ENCODE results near the gene TBC1D4. TPM values are rescaled to one million over a fixed set of nuclear protein-coding genes. Genes with fewer than 3 reads are reported as not detected.

TBC1D4 gene
- total RNA-seq, 1 donor from 2014 or later: 25.6 TPM

DNA sequence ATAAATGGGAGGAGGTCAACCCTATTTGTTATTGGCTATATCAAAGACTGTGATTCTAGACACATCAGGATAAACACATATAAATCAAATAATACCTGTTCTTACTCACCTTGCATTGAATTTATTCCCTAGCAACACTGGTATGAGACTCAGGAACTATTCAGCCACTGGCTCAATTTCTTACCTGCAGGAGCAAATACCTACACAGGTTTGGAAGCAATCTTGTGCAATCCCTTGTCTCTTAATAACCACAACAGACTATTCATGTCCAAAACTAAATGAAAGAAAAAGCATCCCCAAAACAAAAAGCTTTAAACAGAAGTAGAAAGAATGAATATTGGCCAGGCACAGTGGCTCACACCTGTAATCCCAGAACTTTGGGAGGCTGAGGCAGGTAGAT is 55.5 kb downstream of the TBC1D4 start:
- FAIRE-seq (no peak), DNase-seq (ENCODE audit: low read depth) (no peak)
- H3K27me3 ChIP-seq (ENCODE audit: insufficient read depth, low read length): no peaks in the 10 kb centered on the region
- no peak overlapping the region for H3K4me2 ChIP-seq (ENCODE audit: low read length)
- Mint-ChIP-seq H3K27ac (ENCODE audit: unreplicated experiment) (no peak overlapping the region), H3K27me3 (ENCODE audit: low read depth, unreplicated experiment) (no peaks in the 10 kb centered on the region), H3K9me3 (ENCODE audit: unreplicated experiment) (no peaks in the 10 kb centered on the region), H3K4me3 (ENCODE audit: unreplicated experiment) (no peak overlapping the region), H3K36me3 (ENCODE audit: low read depth, unreplicated experiment) (no peaks in the 10 kb centered on the region), H3K4me1 (ENCODE audit: low read depth, unreplicated experiment) (no peaks in the 10 kb centered on the region)
- H3K4me3 ChIP-seq (ENCODE audit: insufficient read depth, low read depth, low read length): no peak overlapping the region
- TF ChIP-seq EZH2 (IDR thresholded peaks at IDR 0.05; ENCODE audit: insufficient read depth, low read length): no peak
- TF ChIP-seq, protein P1, sequence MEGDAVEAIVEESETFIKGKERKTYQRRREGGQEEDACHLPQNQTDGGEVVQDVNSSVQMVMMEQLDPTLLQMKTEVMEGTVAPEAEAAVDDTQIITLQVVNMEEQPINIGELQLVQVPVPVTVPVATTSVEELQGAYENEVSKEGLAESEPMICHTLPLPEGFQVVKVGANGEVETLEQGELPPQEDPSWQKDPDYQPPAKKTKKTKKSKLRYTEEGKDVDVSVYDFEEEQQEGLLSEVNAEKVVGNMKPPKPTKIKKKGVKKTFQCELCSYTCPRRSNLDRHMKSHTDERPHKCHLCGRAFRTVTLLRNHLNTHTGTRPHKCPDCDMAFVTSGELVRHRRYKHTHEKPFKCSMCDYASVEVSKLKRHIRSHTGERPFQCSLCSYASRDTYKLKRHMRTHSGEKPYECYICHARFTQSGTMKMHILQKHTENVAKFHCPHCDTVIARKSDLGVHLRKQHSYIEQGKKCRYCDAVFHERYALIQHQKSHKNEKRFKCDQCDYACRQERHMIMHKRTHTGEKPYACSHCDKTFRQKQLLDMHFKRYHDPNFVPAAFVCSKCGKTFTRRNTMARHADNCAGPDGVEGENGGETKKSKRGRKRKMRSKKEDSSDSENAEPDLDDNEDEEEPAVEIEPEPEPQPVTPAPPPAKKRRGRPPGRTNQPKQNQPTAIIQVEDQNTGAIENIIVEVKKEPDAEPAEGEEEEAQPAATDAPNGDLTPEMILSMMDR (IDR thresholded peaks at IDR 0.05; ENCODE audit: insufficient read depth, low read depth, low read length): no peak
- no peaks in the 10 kb centered on the region for H3K9me3 ChIP-seq (ENCODE audit: insufficient read depth, low read depth, low read length)
- H3K27ac ChIP-seq (ENCODE audit: low read depth, low read length): no peak overlapping the region
- peaks cover 7% of the 10 kb centered on the region for H4K20me1 ChIP-seq (ENCODE audit: insufficient read depth, low read length)
- peaks cover 16% of the 10 kb centered on the region for H3K79me2 ChIP-seq (ENCODE audit: insufficient read depth, low read length)
- H3K36me3 ChIP-seq (ENCODE audit: insufficient read depth, low read length): no peaks in the 10 kb centered on the region
- H2AFZ ChIP-seq (ENCODE audit: low read depth, low read length): no peak overlapping the region
- no peaks in the 10 kb centered on the region for H3K4me1 ChIP-seq (ENCODE audit: insufficient read depth, low read length)
- H3K9ac ChIP-seq (ENCODE audit: low read length): no peak overlapping the region

DNA sequence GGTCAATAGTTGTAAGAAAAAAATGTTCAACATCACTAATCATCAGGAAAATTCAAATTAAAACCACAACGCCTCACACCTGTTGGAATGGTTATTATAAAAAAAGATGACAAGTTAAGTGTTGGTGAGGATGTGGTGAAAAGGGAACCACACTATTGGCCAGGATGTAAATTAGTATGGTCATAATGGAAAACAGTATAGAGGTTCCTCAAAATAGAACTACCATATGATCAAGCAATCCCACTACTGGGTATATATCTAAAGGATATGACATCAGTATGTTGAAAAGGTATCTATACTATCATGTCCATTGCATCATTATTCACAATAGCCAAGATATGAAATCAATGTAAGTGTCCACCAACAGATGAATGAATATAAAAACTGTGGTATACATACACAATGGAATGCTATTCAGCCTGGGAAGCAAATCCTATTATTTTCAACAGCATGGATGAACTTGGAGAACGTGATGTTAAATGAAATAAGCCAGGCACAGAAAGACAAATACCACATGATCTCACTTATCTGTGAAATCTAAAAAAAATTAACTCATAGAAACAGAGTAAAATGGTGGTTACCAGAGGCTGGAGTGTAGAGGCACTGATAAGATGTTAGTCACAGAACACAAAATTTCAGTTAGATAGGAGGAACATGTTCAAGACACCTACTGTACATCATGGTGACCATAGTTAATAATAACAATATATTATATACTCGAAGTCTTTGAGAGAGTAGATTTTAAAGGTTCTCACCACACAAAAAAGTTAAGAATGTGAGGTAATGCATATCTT is 56.6 kb downstream of the TBC1D4 start:
- H3K79me2 ChIP-seq (ENCODE audit: insufficient read depth, low read length): peaks cover 12% of the 10 kb centered on the region
- no peaks in the 10 kb centered on the region for H3K27me3 ChIP-seq (ENCODE audit: insufficient read depth, low read length)
- no peaks in the 10 kb centered on the region for H3K36me3 ChIP-seq (ENCODE audit: insufficient read depth, low read length)
- H4K20me1 ChIP-seq (ENCODE audit: insufficient read depth, low read length): peaks cover 2% of the 10 kb centered on the region
- no peaks in the 10 kb centered on the region for H3K9me3 Mint-ChIP-seq (ENCODE audit: unreplicated experiment)
- H3K4me3 ChIP-seq (ENCODE audit: insufficient read depth, low read depth, low read length): no peak overlapping the region
- H3K9ac ChIP-seq (ENCODE audit: low read length): no peak overlapping the region
- no peaks in the 10 kb centered on the region for H3K4me1 Mint-ChIP-seq (ENCODE audit: low read depth, unreplicated experiment)
- H3K4me2 ChIP-seq (ENCODE audit: low read length): no peak overlapping the region
- no peaks in the 10 kb centered on the region for H3K9me3 ChIP-seq (ENCODE audit: insufficient read depth, low read depth, low read length)
- no peaks in the 10 kb centered on the region for H3K36me3 Mint-ChIP-seq (ENCODE audit: low read depth, unreplicated experiment)
- DNase-seq (ENCODE audit: low read depth): no peak
- no peaks in the 10 kb centered on the region for H3K27me3 Mint-ChIP-seq (ENCODE audit: low read depth, unreplicated experiment)
- H3K4me3 Mint-ChIP-seq (ENCODE audit: unreplicated experiment): no peak overlapping the region
- no peak overlapping the region for H3K27ac Mint-ChIP-seq (ENCODE audit: unreplicated experiment)
- H3K4me1 ChIP-seq (ENCODE audit: insufficient read depth, low read length): no peaks in the 10 kb centered on the region
- TF ChIP-seq, protein P1 (IDR thresholded peaks at IDR 0.05; ENCODE audit: insufficient read depth, low read depth, low read length): no peak
- TF ChIP-seq EZH2 (IDR thresholded peaks at IDR 0.05; ENCODE audit: insufficient read depth, low read length): no peak
- no peak overlapping the region for H2AFZ ChIP-seq (ENCODE audit: low read depth, low read length)
- peak; percentile 78 for FAIRE-seq
- no peak overlapping the region for H3K27ac ChIP-seq (ENCODE audit: low read depth, low read length)

DNA sequence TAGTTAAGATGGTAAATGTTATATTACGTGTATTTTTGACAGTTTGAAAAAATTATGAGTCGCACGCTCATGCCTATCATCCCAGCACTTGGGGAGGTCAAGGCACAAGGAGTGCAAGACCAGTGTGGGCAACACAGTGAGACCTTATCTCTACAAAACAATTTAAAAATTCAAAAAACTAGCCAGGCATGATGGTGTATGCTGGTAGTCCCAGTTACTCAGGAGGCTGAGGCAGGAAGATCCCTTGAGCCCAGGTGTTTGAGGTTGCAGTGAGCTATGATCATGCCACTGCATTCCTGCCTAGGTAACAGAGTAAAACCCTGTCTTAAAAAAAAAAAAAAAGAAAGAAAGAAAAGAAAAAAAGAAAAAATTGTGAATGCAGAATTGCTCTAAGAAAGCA is 58.0 kb downstream of the TBC1D4 start:
- H3K27me3 ChIP-seq (ENCODE audit: insufficient read depth, low read length): no peaks in the 10 kb centered on the region
- TF ChIP-seq, protein P1 (IDR thresholded peaks at IDR 0.05; ENCODE audit: insufficient read depth, low read depth, low read length): no peak
- no peak for TF ChIP-seq EZH2 (IDR thresholded peaks at IDR 0.05; ENCODE audit: insufficient read depth, low read length)
- H3K4me2 ChIP-seq (ENCODE audit: low read length): no peak overlapping the region
- Mint-ChIP-seq H3K4me1 (ENCODE audit: low read depth, unreplicated experiment) (no peaks in the 10 kb centered on the region), H3K27me3 (ENCODE audit: low read depth, unreplicated experiment) (no peaks in the 10 kb centered on the region), H3K4me3 (ENCODE audit: unreplicated experiment) (no peak overlapping the region), H3K9me3 (ENCODE audit: unreplicated experiment) (no peaks in the 10 kb centered on the region), H3K27ac (ENCODE audit: unreplicated experiment) (no peak overlapping the region), H3K36me3 (ENCODE audit: low read depth, unreplicated experiment) (no peaks in the 10 kb centered on the region)
- no peaks in the 10 kb centered on the region for H3K9me3 ChIP-seq (ENCODE audit: insufficient read depth, low read depth, low read length)
- no peak for FAIRE-seq
- no peak overlapping the region for H2AFZ ChIP-seq (ENCODE audit: low read depth, low read length)
- no peaks in the 10 kb centered on the region for H3K4me1 ChIP-seq (ENCODE audit: insufficient read depth, low read length)
- no peaks in the 10 kb centered on the region for H3K36me3 ChIP-seq (ENCODE audit: insufficient read depth, low read length)
- no peak overlapping the region for H3K27ac ChIP-seq (ENCODE audit: low read depth, low read length)
- peaks cover 12% of the 10 kb centered on the region for H3K79me2 ChIP-seq (ENCODE audit: insufficient read depth, low read length)
- H4K20me1 ChIP-seq (ENCODE audit: insufficient read depth, low read length): no peaks in the 10 kb centered on the region
- no peak overlapping the region for H3K4me3 ChIP-seq (ENCODE audit: insufficient read depth, low read depth, low read length)
- H3K9ac ChIP-seq (ENCODE audit: low read length): no peak overlapping the region
- DNase-seq (ENCODE audit: low read depth): no peak

Measured in astrocyte (in vitro differentiated cells and primary cell).